Smooth muscle cell (in vitro differentiated cells): ENCODE measurements around the gene SMAP2. TPM values are rescaled to one million over a fixed set of nuclear protein-coding genes. Genes with fewer than 3 reads are reported as not detected.

ENCODE experiments used
- DNase-seq: peaks from one replicate; lab custom pipeline; 2025; ENCODE audit not compliant: unreplicated experiment; lab: John Stamatoyannopoulos, UW
- H2AFZ ChIP-seq: fragments of 200-600 bp; sonication (generic); 2 replicates; pipeline ENCODE4 v1.6.0; 2016; ENCODE audit warnings: antibody characterized with exemption, low read depth, mild to moderate bottlenecking
- H3F3A ChIP-seq: fragments of 200-600 bp; sonication (generic); 2 replicates; pipeline ENCODE4 v1.6.0; 2017; ENCODE audit warnings: antibody characterized with exemption, low read depth
- H3K27ac ChIP-seq: fragments of 200-600 bp; sonication (generic); 2 replicates; pipeline ENCODE4 v1.5.1; 2016; ENCODE audit warnings: low read depth, mild to moderate bottlenecking
- H3K27me3 ChIP-seq: fragments of 200-600 bp; sonication (generic); 2 replicates; pipeline ENCODE4 v1.6.1; 2016; ENCODE audit warnings: low read depth, mild to moderate bottlenecking
- H3K36me3 ChIP-seq: fragments of 200-600 bp; sonication (generic); 2 replicates; pipeline ENCODE4 v1.5.1; 2016; ENCODE audit warnings: low read depth
- H3K4me1 ChIP-seq: fragments of 200-600 bp; sonication (generic); 2 replicates; pipeline ENCODE4 v1.5.1; 2016; ENCODE audit warnings: low read depth
- H3K4me2 ChIP-seq: fragments of 200-600 bp; sonication (generic); 2 replicates; pipeline ENCODE4 v1.6.0; 2016; ENCODE audit warnings: mild to moderate bottlenecking
- H3K4me3 ChIP-seq: fragments of 200-600 bp; sonication (generic); 2 replicates; pipeline ENCODE4 v1.5.1; 2016; ENCODE audit warnings: mild to moderate bottlenecking
- H3K79me2 ChIP-seq: fragments of 200-600 bp; sonication (generic); 2 replicates; pipeline ENCODE4 v1.6.0; 2016; ENCODE audit warnings: low read depth, mild to moderate bottlenecking
- H3K9ac ChIP-seq: fragments of 200-600 bp; sonication (generic); 2 replicates; pipeline ENCODE4 v1.6.0; 2016; ENCODE audit warnings: low read depth
- H3K9me3 ChIP-seq: fragments of 200-600 bp; sonication (generic); replicated peaks from 2 replicates; pipeline ENCODE4 v1.5.1; 2016; ENCODE audit warnings: low read depth
- H4K20me1 ChIP-seq: fragments of 200-600 bp; sonication (generic); 2 replicates; pipeline ENCODE4 v1.6.0; 2016; ENCODE audit warnings: low read depth
- WGBS: methylation state at CpG from one replicate; pipeline ENCODE4 v1.1.7; 2016; ENCODE audit warnings: low lambda C conversion rate; 5-methylcytosine and 5-hydroxymethylcytosine counted together
- polyA plus RNA-seq: library from polyadenylated mRNA; unstranded; fragments of >200 nt; fragmentation: Nextera tagmentation; extraction: Ambion mirVana; gene quantifications from 2 replicates; pipeline ENCODE4 v1.2.1, GENCODE V29; 2016
- total RNA-seq: library from RNA; depleted of rRNA; stranded (reverse); fragments of >200 nt; gene quantifications from 2 replicates; pipeline ENCODE4 v1.2.3, GENCODE V29; 2014
- TF ChIP-seq, protein P1 (sequence below): fragments of 200-600 bp; sonication (generic); IDR thresholded peaks from 2 replicates; pipeline ENCODE4 v1.5.1; 2017; ENCODE audit warnings: borderline replicate concordance, mild to moderate bottlenecking, antibody characterized with exemption; ENCODE audit not compliant: insufficient read depth, poor library complexity, severe bottlenecking

The SMAP2 gene
- total and polyA plus RNA-seq, 2 experiments from 2014 or later: 18.4 to 29.7 TPM

DNA sequence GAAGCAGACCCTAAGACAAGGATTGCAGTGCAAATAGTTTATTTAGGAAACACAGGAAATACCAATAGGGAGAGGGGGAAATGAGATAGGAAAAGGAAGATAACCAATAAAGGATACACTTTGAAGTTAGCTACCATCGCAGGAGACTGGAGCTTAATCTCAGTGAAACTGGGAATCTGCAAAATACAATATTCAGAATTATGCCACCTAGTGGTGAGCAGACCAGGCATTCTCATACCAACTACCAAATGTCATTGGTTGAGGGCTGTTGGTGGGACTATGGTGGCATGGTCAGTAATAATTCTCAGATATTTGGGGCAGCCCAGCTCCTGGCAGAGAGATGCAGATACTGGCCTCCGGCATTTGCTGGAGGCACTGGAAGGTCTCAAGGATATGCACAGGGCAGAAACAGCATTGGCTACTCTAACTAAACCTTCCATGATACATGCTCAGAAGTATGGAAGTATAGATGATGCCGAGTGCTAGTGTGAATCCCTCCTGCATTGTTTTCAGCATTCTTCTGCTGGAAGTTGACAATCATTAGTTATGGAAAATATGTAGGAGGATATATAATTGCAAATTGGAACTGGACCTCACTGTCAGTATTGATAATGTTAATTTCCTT is 65.0 kb downstream of the SMAP2 start:
- no peaks in the 10 kb centered on the region for H3K27me3 ChIP-seq
- no peak overlapping the region for H2AFZ ChIP-seq
- no peaks in the 10 kb centered on the region for H3K36me3 ChIP-seq
- WGBS: 74% methylated on average over 3 of the region's 3 CpGs
- no peaks in the 10 kb centered on the region for H3K4me1 ChIP-seq
- no peaks in the 10 kb centered on the region for H3F3A ChIP-seq
- H4K20me1 ChIP-seq: no peaks in the 10 kb centered on the region
- TF ChIP-seq, protein P1, sequence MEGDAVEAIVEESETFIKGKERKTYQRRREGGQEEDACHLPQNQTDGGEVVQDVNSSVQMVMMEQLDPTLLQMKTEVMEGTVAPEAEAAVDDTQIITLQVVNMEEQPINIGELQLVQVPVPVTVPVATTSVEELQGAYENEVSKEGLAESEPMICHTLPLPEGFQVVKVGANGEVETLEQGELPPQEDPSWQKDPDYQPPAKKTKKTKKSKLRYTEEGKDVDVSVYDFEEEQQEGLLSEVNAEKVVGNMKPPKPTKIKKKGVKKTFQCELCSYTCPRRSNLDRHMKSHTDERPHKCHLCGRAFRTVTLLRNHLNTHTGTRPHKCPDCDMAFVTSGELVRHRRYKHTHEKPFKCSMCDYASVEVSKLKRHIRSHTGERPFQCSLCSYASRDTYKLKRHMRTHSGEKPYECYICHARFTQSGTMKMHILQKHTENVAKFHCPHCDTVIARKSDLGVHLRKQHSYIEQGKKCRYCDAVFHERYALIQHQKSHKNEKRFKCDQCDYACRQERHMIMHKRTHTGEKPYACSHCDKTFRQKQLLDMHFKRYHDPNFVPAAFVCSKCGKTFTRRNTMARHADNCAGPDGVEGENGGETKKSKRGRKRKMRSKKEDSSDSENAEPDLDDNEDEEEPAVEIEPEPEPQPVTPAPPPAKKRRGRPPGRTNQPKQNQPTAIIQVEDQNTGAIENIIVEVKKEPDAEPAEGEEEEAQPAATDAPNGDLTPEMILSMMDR: peak; percentile 61
- H3K4me3 ChIP-seq: no peak overlapping the region
- H3K79me2 ChIP-seq: no peaks in the 10 kb centered on the region
- H3K9me3 ChIP-seq: no peaks in the 10 kb centered on the region
- DNase-seq: no peak
- no peak overlapping the region for H3K4me2 ChIP-seq
- no peak overlapping the region for H3K27ac ChIP-seq
- H3K9ac ChIP-seq: no peak overlapping the region

GRCh38 chr1:40439247-40439646 is 65.7 kb downstream of the SMAP2 start:
- Histone ChIP-seq H3K4me3 (no peak overlapping the region), H3K27me3 (no peaks in the 10 kb centered on the region), H3K9ac (no peak overlapping the region), H3K4me1 (no peaks in the 10 kb centered on the region), H3F3A (no peaks in the 10 kb centered on the region), H3K79me2 (no peaks in the 10 kb centered on the region), H3K4me2 (no peak overlapping the region), H3K9me3 (no peaks in the 10 kb centered on the region), H4K20me1 (no peaks in the 10 kb centered on the region), H2AFZ (no peak overlapping the region), H3K36me3 (no peaks in the 10 kb centered on the region), H3K27ac (no peak overlapping the region)
- no peak for DNase-seq
- whole genome bisulfite sequencing: 90% methylated on average over 5 of the region's 5 CpGs
- TF ChIP-seq, protein P1: no peak

- H3K4me3 ChIP-seq: peak within 1 kb of the TSS; percentile 62
- no peaks in the 10 kb centered on the region for H4K20me1 ChIP-seq
- H3K79me2 ChIP-seq: peaks cover 7% of the 10 kb centered on the region
- TF ChIP-seq, protein P1: no peak
- WGBS: 1% methylated on average over 60 of the region's 64 CpGs
- peak within 1 kb of the TSS; percentile 79 for H2AFZ ChIP-seq
- H3K27ac ChIP-seq: peak within 1 kb of the TSS; percentile 96
- H3K4me2 ChIP-seq: peak within 1 kb of the TSS; percentile 85
- DNase-seq: peak; percentile 90
- H3K9me3 ChIP-seq: peaks cover 22% of the 10 kb centered on the region
- no peaks in the 10 kb centered on the region for H3K27me3 ChIP-seq
- peak within 1 kb of the TSS; percentile 87 for H3K9ac ChIP-seq
- H3F3A ChIP-seq: peaks cover 4% of the 10 kb centered on the region
- peaks cover 12% of the 10 kb centered on the region for H3K36me3 ChIP-seq
- H3K4me1 ChIP-seq: peaks cover 6% of the 10 kb centered on the region
Observed at GRCh38 chr1:40449684-40450494, 76.4 kb downstream of the SMAP2 start, which contains the start of gene ZFP69B. ZFP69B (plus strand) TSS chr1:40450476; CDS start chr1:40450962, 486 bp downstream.
